GM12872 (cell line): ENCODE measurements around the gene CERT1.

Experiments used
- CTCF ChIP-seq: IDR thresholded peaks from 3 replicates; pipeline ENCODE4 v1.5.1; 2011; ENCODE audit warnings: low read depth, mild to moderate bottlenecking, low read length, moderate library complexity; ENCODE audit not compliant: insufficient read depth

The CERT1 gene

GRCh38 chr5:75366787-75367186, 144.6 kb downstream of the CERT1 start:
- TF ChIP-seq CTCF = no peak

- TF ChIP-seq CTCF = no peak
These were observed 145.7 kb downstream of the CERT1 start for GRCh38 chr5:75365740-75366139.

GRCh38 chr5:75364571-75365280, 146.7 kb downstream of the CERT1 start:
- TF ChIP-seq CTCF = no peak

GRCh38 chr5:75363726-75364495, 147.5 kb downstream of the CERT1 start:
- TF ChIP-seq CTCF = no peak

- no peak for TF ChIP-seq CTCF
These were observed 148.3 kb downstream of the CERT1 start for GRCh38 chr5:75363111-75363510.

- TF ChIP-seq CTCF = no peak
These were observed 148.9 kb downstream of the CERT1 start for GRCh38 chr5:75362474-75362975.

DNA sequence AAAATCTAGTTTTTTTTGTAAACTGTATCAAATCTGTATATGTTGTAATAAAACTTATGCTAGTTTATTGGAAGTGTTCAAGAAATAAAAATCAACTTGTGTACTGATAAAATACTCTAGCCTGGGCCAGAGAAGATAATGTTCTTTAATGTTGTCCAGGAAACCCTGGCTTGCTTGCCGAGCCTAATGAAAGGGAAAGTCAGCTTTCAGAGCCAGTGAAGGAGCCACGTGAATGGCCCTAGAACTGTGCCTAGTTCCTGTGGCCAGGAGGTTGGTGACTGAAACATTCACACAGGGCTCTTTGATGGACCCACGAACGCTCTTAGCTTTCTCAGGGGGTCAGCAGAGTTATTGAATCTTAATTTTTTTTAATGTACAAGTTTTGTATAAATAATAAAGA, 150.1 kb downstream of the CERT1 start:
- no peak for TF ChIP-seq CTCF
